Gastroesophageal sphincter (tissue), 4 donors: ENCODE data around the gene AGA. TPM values are rescaled to one million over a fixed set of nuclear protein-coding genes. Genes with fewer than 3 reads are reported as not detected.

Experiments
- ATAC-seq: fragments of 150-250 bp; one replicate; pipeline ENCODE4 v1.9.1; 2016; ENCODE audit warnings: mild to moderate bottlenecking, moderate library complexity
- H3K27ac ChIP-seq, 4 donors: fragments of 200-600 bp; sonication (generic) in 3 of 4; 1 replicate in 3 of 4; 2 replicates in 1 of 4; pipeline ENCODE4 v1.5.1; 2016 to 2019
- H3K27me3 ChIP-seq: fragments of 200-600 bp; sonication (generic); one replicate; pipeline ENCODE4 v1.5.1; 2019
- H3K36me3 ChIP-seq, 2 donors: fragments of 200-600 bp; sonication (generic); one replicate each; pipeline ENCODE4 v1.5.1; 2019; ENCODE audit warnings: control low read depth in 1 of 2
- H3K4me1 ChIP-seq, 3 donors: fragments of 200-600 bp; sonication (generic); 1 replicate in 2 of 3; 2 replicates in 1 of 3; pipeline ENCODE4 v1.5.1; 2016 to 2019; ENCODE audit warnings: control low read depth in 2 of 3
- H3K4me3 ChIP-seq, 2 donors: fragments of 200-600 bp; sonication (generic); one replicate each; pipeline ENCODE4 v1.5.1; 2019; ENCODE audit warnings: mild to moderate bottlenecking in 1 of 2, moderate library complexity in 1 of 2
- H3K9me3 ChIP-seq, 3 donors: fragments of 200-600 bp; sonication (generic); one replicate each; pipeline ENCODE4 v1.5.1; 2017 to 2019; ENCODE audit warnings: control low read depth in 2 of 3
- CTCF ChIP-seq, 4 experiments: fragments of 200-600 bp in 2 of 4; fragments of 450-650 bp in 2 of 4; sonication (generic) in 1 of 4; IDR thresholded peaks; one replicate each; pipeline ENCODE4 v1.5.1; 2017 to 2019; ENCODE audit warnings: antibody characterized with exemption in 4 of 4, mild to moderate bottlenecking in 2 of 4, moderate library complexity in 2 of 4
- EP300 ChIP-seq: sonication (generic); formaldehyde crosslinking; IDR thresholded peaks from one replicate; pipeline ENCODE4 v1.6.1; 2017; ENCODE audit warnings: antibody characterized with exemption, mild to moderate bottlenecking
- POLR2A ChIP-seq, 2 donors: fragments of 450-650 bp; IDR thresholded peaks; one replicate each; pipeline ENCODE4 v1.6.1; 2017; ENCODE audit warnings: antibody characterized with exemption in 2 of 2, mild to moderate bottlenecking in 2 of 2, moderate library complexity in 1 of 2
- POLR2AphosphoS5 ChIP-seq: sonication (generic); formaldehyde crosslinking; IDR thresholded peaks from one replicate; pipeline ENCODE4 v1.6.1; 2017; ENCODE audit warnings: antibody characterized with exemption
- WGBS, 2 donors: methylation state at CpG; one replicate each; pipeline ENCODE4 v1.1.5; 2018; ENCODE audit warnings: low coverage in 1 of 2; 5-methylcytosine and 5-hydroxymethylcytosine counted together
- total RNA-seq, 4 donors: library from RNA; depleted of rRNA; stranded (reverse); fragments of >200 nt; gene quantifications; one replicate each; pipeline ENCODE4 v1.1.0, GENCODE V29; 2016

The AGA gene
- 10 to 100 TPM in 2 of 4 donors, 1 to 10 TPM in 2; 9.3 to 29.1 (median 13.9) TPM for total RNA-seq

GRCh38 chr4:177441803-177442622 lies at the start of gene AGA:
Gene AGA (minus strand): TSS chr4:177442437. CDS start chr4:177442375, 62 bp downstream.
- Histone ChIP-seq H3K4me3 (peak within 1 kb of the TSS; percentile 47 to 56), H3K4me1 (peaks cover 0 to 19% (median 6%) of the 10 kb centered on the region in 3 donors), H3K27ac (peak within 1 kb of the TSS; percentile 64 to 94 (median 87)), H3K9me3 (no peaks in the 10 kb centered on the region), H3K27me3 (no peaks in the 10 kb centered on the region), H3K36me3 (peaks cover 0 to 15% of the 10 kb centered on the region in 2 donors)
- 0% methylated on average over 25 to 29 of the region's 60 CpGs for WGBS, 2 donors
- ATAC-seq = peak; percentile 97
- no peak for TF ChIP-seq EP300
- TF ChIP-seq POLR2AphosphoS5 = peak; percentile 65
- peak; percentile 33 to 60 for TF ChIP-seq POLR2A (IDR thresholded peaks at IDR 0.05)
- peak in 2 of 4 experiments; percentile 4 to 39 for TF ChIP-seq CTCF (IDR thresholded peaks at IDR 0.05)

DNA sequence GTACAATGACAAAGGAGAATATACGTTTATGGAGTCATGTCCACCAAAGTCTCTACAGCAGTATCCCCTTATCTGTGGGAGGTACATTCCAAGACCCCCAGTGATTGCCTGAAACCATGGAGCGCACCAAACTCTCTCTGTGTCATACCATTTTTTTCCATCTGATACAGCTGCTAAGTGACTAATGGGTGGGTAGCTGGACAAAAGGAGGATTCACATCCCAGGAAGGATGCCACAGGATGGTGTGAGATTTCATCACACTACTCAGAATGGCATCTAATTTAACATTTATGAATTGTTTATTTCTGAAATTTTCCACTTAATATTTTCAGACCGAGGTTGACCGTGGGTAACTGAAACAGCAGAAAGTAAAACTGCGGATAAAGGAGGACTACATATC lies 49.8 kb upstream of the AGA start:
- no peaks in the 10 kb centered on the region for H3K4me1 ChIP-seq
- ATAC-seq = no peak
- H3K36me3 ChIP-seq = no peaks in the 10 kb centered on the region
- no peak overlapping the region for H3K4me3 ChIP-seq
- TF ChIP-seq POLR2AphosphoS5 (no peak), EP300 (no peak), POLR2A (IDR thresholded peaks at IDR 0.05) (no peak), CTCF (IDR thresholded peaks at IDR 0.05) (no peak)
- 64 to 83% methylated on average over 5 of the region's 5 CpGs for WGBS, 2 donors
- no peaks in the 10 kb centered on the region for H3K27me3 ChIP-seq
- no peaks in the 10 kb centered on the region for H3K9me3 ChIP-seq
- H3K27ac ChIP-seq = no peak overlapping the region

DNA sequence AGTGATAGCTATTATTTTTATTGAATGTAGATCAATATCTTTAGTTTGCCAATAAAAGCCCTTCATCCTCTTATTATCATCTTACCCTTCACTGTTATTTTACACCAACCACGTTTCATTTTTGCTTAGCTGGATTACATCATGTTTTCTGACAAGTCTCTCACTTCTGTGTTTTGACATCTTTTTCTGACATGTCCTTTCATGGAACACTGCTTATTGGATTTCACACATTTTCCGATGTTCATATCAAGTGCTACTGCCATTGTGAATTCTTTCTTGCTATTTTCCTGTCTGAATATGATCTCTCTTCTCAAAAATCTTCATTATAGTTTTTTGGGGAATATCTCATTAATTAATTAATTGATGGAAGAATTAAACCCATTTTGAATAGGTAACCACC lies 48.5 kb upstream of the AGA start:
- no peak for ATAC-seq
- H3K4me1 ChIP-seq = no peaks in the 10 kb centered on the region
- H3K4me3 ChIP-seq = no peak overlapping the region
- no peak overlapping the region for H3K27ac ChIP-seq
- WGBS, 2 donors = 42 to 59% methylated on average over 2 of the region's 2 CpGs
- H3K27me3 ChIP-seq = no peaks in the 10 kb centered on the region
- TF ChIP-seq POLR2AphosphoS5 = no peak
- TF ChIP-seq POLR2A (IDR thresholded peaks at IDR 0.05) = no peak
- no peak for TF ChIP-seq EP300
- TF ChIP-seq CTCF (IDR thresholded peaks at IDR 0.05) = no peak
- no peaks in the 10 kb centered on the region for H3K36me3 ChIP-seq
- H3K9me3 ChIP-seq = no peaks in the 10 kb centered on the region

DNA sequence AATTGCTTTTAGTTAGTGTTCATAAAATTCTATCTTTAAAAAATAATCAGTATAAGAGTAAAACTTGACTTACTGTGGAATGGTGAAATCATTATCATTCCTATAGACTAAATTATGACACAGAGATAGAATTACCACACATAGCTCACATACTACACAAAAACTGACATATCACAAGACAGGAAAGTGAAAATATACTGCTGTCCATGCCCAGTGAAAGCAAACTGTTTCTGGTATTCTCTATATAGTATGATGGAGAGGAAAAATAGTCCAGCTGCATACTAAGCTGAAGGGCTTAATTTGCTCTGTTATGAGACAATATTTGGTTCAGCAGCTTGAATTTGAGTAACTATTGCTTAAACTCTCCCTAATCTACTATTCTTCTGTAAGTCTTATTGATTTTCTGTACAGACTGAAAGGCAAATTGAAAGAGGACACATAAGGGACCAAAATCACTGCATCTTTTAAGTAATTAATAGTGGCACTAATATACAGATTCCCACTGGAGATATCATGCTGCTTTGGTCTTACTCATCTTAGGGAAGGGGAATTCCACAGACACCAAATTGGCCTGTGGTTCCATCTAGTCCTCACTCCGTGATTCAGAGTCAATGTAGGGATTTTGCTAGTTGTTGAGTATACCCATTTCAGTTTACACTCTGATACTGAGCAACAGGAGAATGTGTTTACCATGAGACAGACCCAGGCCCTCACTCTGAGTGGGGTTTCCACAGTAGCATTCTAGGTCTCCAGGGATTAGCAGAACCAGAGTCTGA lies 47.4 kb upstream of the AGA start:
- no peak for TF ChIP-seq EP300
- TF ChIP-seq POLR2AphosphoS5 = no peak
- no peak for TF ChIP-seq CTCF (IDR thresholded peaks at IDR 0.05)
- TF ChIP-seq POLR2A (IDR thresholded peaks at IDR 0.05) = no peak
- no peaks in the 10 kb centered on the region for H3K27me3 ChIP-seq

More for the DNA sequence above, 47.4 kb upstream of the AGA start:
- no CpG with 5 or more reads among the region's 1 CpG for WGBS, 2 donors
- Histone ChIP-seq H3K4me1 (no peaks in the 10 kb centered on the region), H3K36me3 (no peaks in the 10 kb centered on the region), H3K27ac (no peak overlapping the region), H3K9me3 (no peaks in the 10 kb centered on the region), H3K4me3 (no peak overlapping the region)
- ATAC-seq = no peak
